GM18511 (cell line): ENCODE measurements around the gene PTPN20.

Experiments used
- ATAC-seq: cut with Tn5 transposase; IDR thresholded peaks from one replicate; pipeline ENCODE4 v1.9.1; 2021; ENCODE audit warnings: mild to moderate bottlenecking, moderate library complexity; ENCODE audit not compliant: unreplicated experiment

PTPN20 gene

DNA sequence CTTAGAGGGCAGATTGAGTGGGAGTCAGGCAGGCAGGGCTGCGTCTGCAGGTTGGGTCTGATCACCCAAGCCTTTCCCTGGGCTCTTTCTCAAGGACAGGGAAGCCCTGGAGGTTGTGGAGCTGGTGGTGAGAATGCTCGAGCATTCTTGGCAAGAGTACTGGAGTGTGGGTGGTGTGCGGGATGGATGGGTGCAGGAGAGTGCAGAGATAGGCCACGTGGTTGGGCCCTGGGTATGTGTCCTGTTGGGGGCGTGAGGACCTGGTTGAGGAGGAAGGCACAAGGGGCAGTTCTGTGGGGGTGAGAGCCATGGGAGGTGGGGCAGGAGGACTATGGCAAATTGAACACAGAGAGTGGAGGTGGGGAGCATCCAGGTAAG lies 135.9 kb downstream of the PTPN20 start:
- ATAC-seq, result no peak

DNA sequence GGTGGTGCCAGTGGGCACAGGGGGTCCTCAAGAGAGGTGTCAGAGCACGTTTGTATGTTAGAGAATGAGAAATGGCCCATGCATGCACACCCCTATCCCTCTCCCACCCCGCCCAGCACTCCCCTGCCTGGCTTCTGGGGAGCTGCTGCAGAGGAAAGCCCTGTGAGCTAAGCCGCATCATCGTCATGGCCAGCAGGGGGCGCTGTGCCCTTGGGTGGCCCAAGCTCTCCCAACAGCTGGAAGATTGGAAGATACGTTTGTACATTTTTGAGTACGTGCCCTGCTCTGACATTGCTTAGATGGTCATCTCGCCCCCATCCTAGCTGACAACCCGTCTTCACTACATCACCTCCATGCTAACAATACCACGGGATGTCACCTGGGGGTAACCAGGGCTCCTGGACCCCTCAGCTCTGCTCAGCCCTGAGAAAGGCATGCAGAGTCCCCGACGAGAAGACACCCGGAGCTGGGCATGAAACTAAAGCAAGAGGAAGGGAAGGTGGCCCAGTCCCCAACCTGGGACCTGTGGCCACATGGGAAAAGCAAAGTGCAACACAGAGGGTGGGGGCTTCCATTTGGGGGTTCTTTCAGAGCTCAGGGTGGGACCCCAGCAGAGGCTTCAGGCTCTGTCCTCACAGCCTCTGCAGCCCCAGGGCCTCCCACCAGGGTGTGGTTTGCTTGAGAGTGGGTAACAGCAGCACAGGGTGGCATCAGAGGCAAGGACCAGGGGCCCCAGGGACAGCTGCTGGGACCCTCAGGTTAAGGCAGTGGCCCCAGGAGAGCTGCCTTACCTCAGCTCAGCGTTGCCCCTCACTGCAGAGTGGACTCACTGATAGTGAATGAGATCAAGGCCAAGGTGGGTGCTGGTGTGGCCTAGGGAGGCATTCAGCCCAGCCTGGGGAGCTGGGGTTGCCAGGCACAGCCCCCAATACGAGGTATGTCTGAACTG lies 136.6 kb downstream of the PTPN20 start:
- ATAC-seq, result no peak

DNA sequence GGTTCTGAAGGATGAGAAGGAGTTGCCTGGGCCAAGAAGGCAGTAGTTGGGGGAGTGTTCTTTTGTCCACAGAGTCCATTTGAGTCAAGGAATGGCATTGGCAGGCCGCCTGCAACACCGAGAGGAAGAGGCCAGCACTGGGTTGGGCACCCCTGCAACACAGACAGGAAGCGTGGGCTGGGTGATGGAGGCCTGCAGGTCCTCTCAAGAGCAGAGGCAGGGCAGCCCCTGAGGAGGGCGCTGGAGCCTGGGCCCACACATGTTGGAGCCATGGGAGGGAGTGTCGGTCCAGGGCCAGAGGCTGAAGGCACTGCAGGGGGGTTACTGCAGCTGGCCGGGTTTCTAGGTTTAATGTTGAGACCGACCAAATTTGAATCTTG lies 137.3 kb downstream of the PTPN20 start:
- ATAC-seq, result no peak

DNA sequence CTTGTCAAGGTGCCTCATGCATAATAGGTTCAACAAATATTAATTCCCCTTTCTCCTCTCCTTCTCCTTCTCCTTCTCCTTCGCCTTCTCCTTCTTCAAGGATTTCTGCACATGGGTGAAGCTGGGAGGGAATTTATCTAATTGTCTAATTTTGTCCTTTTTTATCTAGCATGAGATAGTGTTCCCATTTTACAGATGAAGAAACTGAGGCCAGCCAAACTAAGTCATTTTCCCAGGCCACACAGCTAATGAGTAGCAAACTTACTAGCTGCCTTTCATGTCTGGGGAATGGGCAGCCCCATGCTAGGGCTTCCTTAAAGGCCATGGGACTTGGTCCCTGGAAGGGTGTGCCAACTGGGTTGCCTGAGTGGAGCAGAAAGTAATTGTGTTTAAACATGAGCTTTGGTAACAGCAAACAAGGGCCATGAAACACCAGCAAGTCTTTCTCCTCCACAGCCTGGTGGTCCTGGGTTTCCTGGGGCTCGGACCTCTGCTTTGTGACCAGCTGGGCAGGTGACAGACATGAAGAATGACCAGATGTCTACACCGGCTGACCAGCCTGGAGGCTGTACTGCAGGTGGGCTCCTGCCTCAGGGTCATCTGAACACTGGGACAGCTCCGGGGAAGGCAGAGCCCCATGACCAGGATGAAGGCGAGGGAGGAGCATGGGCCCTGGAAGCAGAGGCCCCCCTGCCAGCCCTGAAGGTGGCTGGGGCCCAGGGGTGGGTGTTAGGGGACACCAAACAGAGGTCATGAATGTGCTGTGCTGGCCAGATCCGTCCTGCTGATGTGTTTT lies 138.0 kb downstream of the PTPN20 start:
- ATAC-seq, result no peak

DNA sequence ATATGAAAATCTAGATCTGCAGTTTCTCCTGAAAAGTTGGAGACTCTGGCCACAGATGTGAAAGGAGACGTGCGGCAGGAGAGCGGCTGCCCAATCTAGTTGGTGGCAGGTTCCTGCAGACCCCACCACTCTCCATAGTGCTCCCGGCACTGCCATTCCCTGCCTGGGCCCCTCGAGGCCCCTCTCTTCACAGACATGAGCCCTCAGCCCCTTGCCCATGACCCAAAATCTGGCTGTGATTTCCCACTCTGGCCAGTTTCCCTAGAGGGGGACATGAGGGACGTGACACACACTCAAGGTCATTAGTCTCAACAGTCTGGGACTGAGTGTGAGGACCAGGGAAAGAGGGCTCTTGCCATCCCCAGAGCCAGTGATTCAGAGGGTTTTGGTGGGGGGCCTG lies 138.7 kb downstream of the PTPN20 start:
- no peak for ATAC-seq

DNA sequence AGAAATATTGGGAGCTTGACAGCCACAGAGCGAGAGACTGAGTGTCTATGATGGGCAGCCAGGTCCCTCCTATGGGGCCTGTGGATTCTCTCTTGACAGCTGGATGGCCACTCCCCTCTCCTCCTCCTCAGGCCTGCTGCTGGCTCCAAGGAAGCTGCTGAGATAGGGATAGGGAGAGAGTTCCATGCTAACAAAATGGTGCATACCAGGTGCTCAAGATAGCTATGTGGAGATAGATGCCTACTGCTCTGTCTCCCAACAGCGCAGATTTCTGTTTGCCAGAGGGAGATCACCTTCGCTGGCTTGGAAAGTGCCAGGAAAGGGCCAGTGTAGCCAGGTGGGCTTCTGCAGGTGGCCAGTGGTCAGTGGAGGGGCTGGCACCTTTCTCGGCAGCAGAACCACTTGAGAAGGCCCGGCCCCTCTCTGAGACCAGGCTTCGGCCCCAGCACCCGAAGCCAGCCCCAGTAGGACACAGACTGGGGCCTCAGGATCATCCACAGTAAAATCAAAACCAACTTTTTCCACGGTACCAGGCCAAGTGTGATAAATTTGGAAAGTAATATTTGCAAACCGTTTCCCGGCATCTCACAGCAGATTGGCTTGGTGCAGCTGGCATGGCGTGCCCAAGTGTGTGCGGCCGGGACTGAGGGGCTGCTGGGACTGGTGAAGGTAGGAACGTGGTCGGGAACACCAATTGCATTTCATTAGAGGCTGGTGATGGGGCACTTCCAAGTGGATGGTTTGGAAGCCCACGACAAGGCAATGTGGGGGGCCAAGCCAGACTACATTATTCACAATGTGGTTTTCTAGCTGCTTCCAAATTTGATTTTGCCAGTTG lies 139.6 kb downstream of the PTPN20 start:
- no peak for ATAC-seq

DNA sequence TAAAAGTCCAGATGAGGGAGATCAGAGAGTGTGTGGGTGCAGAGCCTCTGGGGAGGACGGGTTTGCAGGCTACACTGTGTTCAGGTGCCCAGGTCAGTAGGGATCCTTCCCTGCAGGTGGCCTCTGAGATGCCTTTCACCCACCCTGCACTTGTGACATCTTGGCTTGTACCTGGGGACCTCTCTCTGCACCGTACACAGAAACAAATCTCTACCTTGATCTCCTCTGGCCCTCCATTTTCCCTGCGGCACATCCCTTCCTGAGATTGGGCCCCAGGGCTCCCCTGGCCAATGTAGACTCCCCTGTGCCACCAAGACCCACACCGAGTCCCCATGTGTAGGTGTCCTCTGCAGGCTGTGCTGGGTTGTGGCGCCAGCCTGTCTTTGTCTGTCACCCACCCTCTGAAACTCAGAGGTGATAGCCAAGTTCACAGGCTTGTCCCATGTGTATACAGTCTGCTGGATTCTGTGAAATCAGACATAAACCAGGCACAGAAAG lies 140.6 kb downstream of the PTPN20 start:
- ATAC-seq, result no peak
